Mammary epithelial cell (primary cell): Measurements from ENCODE around the gene PMFBP1.

Source experiments
- EZH2 ChIP-seq: IDR thresholded peaks from 2 replicates; pipeline ENCODE4 v1.6.1; 2012; ENCODE audit warnings: low read length, inconsistent platforms, borderline replicate concordance
- TF ChIP-seq, protein P1 (sequence below), 2 donors: IDR thresholded peaks in 1 of 2; conservative IDR thresholded peaks in 1 of 2; 2 replicates each; pipeline ENCODE4 v1.5.1; 2011 to 2012; ENCODE audit warnings: inconsistent platforms in 2 of 2, low read length in 2 of 2, mild to moderate bottlenecking in 2 of 2, control low read depth in 1 of 2, low read depth in 1 of 2; ENCODE audit not compliant: insufficient read depth in 1 of 2; ENCODE audit errors: extremely low read depth in 1 of 2

DNA sequence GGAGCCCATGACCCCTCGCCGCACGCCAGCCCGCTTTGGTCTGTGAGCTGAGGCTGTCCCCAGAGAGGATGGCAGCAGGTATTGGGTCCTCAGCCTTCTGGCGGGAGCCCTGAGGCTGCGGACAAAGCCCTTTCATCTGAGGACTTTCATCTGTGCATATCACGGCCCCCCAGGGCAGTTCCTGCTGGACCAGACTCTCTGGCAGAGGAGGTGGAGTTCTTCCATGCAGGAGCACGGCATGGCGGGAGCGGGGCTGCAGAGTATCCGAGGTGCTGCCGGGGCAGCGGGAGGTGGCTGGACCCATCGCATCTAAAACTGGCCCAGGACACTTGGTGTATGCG lies 59.5 kb downstream of the PMFBP1 start:
- TF ChIP-seq, protein P1, sequence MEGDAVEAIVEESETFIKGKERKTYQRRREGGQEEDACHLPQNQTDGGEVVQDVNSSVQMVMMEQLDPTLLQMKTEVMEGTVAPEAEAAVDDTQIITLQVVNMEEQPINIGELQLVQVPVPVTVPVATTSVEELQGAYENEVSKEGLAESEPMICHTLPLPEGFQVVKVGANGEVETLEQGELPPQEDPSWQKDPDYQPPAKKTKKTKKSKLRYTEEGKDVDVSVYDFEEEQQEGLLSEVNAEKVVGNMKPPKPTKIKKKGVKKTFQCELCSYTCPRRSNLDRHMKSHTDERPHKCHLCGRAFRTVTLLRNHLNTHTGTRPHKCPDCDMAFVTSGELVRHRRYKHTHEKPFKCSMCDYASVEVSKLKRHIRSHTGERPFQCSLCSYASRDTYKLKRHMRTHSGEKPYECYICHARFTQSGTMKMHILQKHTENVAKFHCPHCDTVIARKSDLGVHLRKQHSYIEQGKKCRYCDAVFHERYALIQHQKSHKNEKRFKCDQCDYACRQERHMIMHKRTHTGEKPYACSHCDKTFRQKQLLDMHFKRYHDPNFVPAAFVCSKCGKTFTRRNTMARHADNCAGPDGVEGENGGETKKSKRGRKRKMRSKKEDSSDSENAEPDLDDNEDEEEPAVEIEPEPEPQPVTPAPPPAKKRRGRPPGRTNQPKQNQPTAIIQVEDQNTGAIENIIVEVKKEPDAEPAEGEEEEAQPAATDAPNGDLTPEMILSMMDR (conservative IDR thresholded peaks at IDR 0.05 in 1 of 2, IDR thresholded peaks at IDR 0.05 in 1 of 2; ENCODE audit: extremely low read depth in 1 of 2, insufficient read depth in 1 of 2, low read depth in 1 of 2, low read length in 2 of 2): no peak
- no peak for TF ChIP-seq EZH2
